Trophoblast cell (in vitro differentiated cells and primary cell): Measurements from ENCODE around the gene PPP1R13B.

Experiments used
- DNase-seq, 2 donors: peaks; one replicate each; pipeline ENCODE4 v3.0.0-alpha.2; 2016
- H2AFZ ChIP-seq: 2 replicates; pipeline ENCODE4 v1.6.1; 2013; ENCODE audit warnings: low read length, moderate library complexity, mild to moderate bottlenecking; ENCODE audit not compliant: insufficient read depth, poor library complexity
- H2AK5ac ChIP-seq: 2 replicates; pipeline ENCODE4 v1.6.1; 2013; ENCODE audit warnings: mild to moderate bottlenecking, low read length
- H2BK120ac ChIP-seq: 2 replicates; pipeline ENCODE4 v1.6.1; 2013; ENCODE audit warnings: low read length, mild to moderate bottlenecking, moderate library complexity; ENCODE audit not compliant: insufficient read depth, poor library complexity
- H2BK12ac ChIP-seq: 2 replicates; pipeline ENCODE4 v1.6.1; 2013; ENCODE audit warnings: mild to moderate bottlenecking, low read length, moderate library complexity
- H2BK5ac ChIP-seq: 2 replicates; pipeline ENCODE4 v1.6.1; 2013; ENCODE audit warnings: low read length, low read depth, moderate library complexity, mild to moderate bottlenecking; ENCODE audit not compliant: poor library complexity
- H3K14ac ChIP-seq: 2 replicates; pipeline ENCODE4 v1.6.1; 2013; ENCODE audit warnings: mild to moderate bottlenecking, low read length
- H3K18ac ChIP-seq: 2 replicates; pipeline ENCODE4 v1.6.1; 2013; ENCODE audit warnings: mild to moderate bottlenecking, low read length
- H3K23ac ChIP-seq: 2 replicates; pipeline ENCODE4 v1.6.1; 2013; ENCODE audit warnings: low read length
- H3K27ac ChIP-seq: 2 replicates; pipeline ENCODE4 v1.5.1; 2013; ENCODE audit warnings: low read depth, mild to moderate bottlenecking, inconsistent platforms, low read length, moderate library complexity
- H3K27me3 ChIP-seq: 2 replicates; pipeline ENCODE4 v1.6.1; 2013; ENCODE audit warnings: inconsistent platforms, mild to moderate bottlenecking, low read length, moderate library complexity; ENCODE audit not compliant: insufficient read depth
- H3K36me3 ChIP-seq, 2 experiments: 1 replicate in 1 of 2; 2 replicates in 1 of 2; pipeline ENCODE4 v1.6.1; 2013; ENCODE audit warnings: low read length in 2 of 2, mild to moderate bottlenecking in 2 of 2, moderate library complexity in 1 of 2; ENCODE audit not compliant: insufficient read depth in 2 of 2, control insufficient read depth in 1 of 2
- H3K4ac ChIP-seq: 2 replicates; pipeline ENCODE4 v1.6.1; 2013; ENCODE audit warnings: low read depth, mild to moderate bottlenecking, low read length, moderate library complexity
- H3K4me1 ChIP-seq, 2 experiments: 1 replicate in 1 of 2; 2 replicates in 1 of 2; pipeline ENCODE4 v1.6.1; 2013; ENCODE audit warnings: low read length in 2 of 2, mild to moderate bottlenecking in 2 of 2, moderate library complexity in 1 of 2; ENCODE audit not compliant: insufficient read depth in 2 of 2, control insufficient read depth in 1 of 2
- H3K4me2 ChIP-seq: 2 replicates; pipeline ENCODE4 v1.6.1; 2013; ENCODE audit warnings: inconsistent platforms, mild to moderate bottlenecking, low read length, moderate library complexity
- H3K4me3 ChIP-seq: 2 replicates; pipeline ENCODE4 v1.5.1; 2013; ENCODE audit warnings: mild to moderate bottlenecking, low read depth, low read length, inconsistent platforms
- H3K79me1 ChIP-seq: one replicate; pipeline ENCODE4 v1.6.1; 2013; ENCODE audit warnings: low read length
- H3K79me2 ChIP-seq: 2 replicates; pipeline ENCODE4 v1.6.1; 2013; ENCODE audit warnings: low read length, mild to moderate bottlenecking; ENCODE audit not compliant: control insufficient read depth, insufficient read depth, poor library complexity
- H3K9ac ChIP-seq: 2 replicates; pipeline ENCODE4 v1.6.1; 2013; ENCODE audit warnings: mild to moderate bottlenecking, low read length
- H3K9me3 ChIP-seq: 2 replicates; pipeline ENCODE4 v1.6.1; 2013; ENCODE audit warnings: low read depth, mild to moderate bottlenecking, control low read depth, inconsistent platforms, low read length; ENCODE audit not compliant: insufficient read depth
- H4K12ac ChIP-seq: 2 replicates; pipeline ENCODE4 v1.6.1; 2013; ENCODE audit warnings: low read depth, mild to moderate bottlenecking, low read length, moderate library complexity
- H4K8ac ChIP-seq: 2 replicates; pipeline ENCODE4 v1.6.1; 2013; ENCODE audit warnings: low read depth, mild to moderate bottlenecking, low read length, moderate library complexity
- H4K91ac ChIP-seq: one replicate; pipeline ENCODE4 v1.6.1; 2013; ENCODE audit warnings: low read depth, mild to moderate bottlenecking, low read length, moderate library complexity
- WGBS: extraction: QIAGEN DNeasy Blood & Tissue Kit; methylation state at CpG from one replicate; pipeline ENCODE4 v1.1.7; 2013; ENCODE audit warnings: missing lambda C conversion rate; ENCODE audit not compliant: insufficient read length, insufficient coverage; ENCODE audit errors: extremely low coverage; 5-methylcytosine and 5-hydroxymethylcytosine counted together

PPP1R13B gene

GRCh38 chr14:103739793-103740501, 107.4 kb downstream of the PPP1R13B start:
- WGBS: no CpG with 5 or more reads among the region's 30 CpGs
- no peak overlapping the region for H3K4ac ChIP-seq
- H3K9me3 ChIP-seq: peaks cover 1% of the 10 kb centered on the region
- no peak overlapping the region for H2AFZ ChIP-seq
- H3K4me2 ChIP-seq: no peak overlapping the region
- no peak overlapping the region for H2BK12ac ChIP-seq
- H3K9ac ChIP-seq: no peak overlapping the region
- no peak overlapping the region for H3K23ac ChIP-seq
- H3K18ac ChIP-seq: no peak overlapping the region
- peaks cover 24% of the 10 kb centered on the region in 2 experiments for H3K36me3 ChIP-seq
- no peak overlapping the region for H4K12ac ChIP-seq
- H3K79me2 ChIP-seq: peaks cover 3% of the 10 kb centered on the region
- H4K91ac ChIP-seq: no peak overlapping the region
- no peak overlapping the region for H3K14ac ChIP-seq
- H4K8ac ChIP-seq: no peak overlapping the region
- no peak for DNase-seq
- no peaks in the 10 kb centered on the region for H3K27me3 ChIP-seq
- no peak overlapping the region for H3K4me3 ChIP-seq
- H3K4me1 ChIP-seq: peaks cover 26 to 32% of the 10 kb centered on the region in 2 experiments
- H3K79me1 ChIP-seq: peaks cover 9% of the 10 kb centered on the region
- no peak overlapping the region for H2BK5ac ChIP-seq
- H2AK5ac ChIP-seq: no peak overlapping the region
- no peak overlapping the region for H3K27ac ChIP-seq
- H2BK120ac ChIP-seq: no peak overlapping the region

DNA sequence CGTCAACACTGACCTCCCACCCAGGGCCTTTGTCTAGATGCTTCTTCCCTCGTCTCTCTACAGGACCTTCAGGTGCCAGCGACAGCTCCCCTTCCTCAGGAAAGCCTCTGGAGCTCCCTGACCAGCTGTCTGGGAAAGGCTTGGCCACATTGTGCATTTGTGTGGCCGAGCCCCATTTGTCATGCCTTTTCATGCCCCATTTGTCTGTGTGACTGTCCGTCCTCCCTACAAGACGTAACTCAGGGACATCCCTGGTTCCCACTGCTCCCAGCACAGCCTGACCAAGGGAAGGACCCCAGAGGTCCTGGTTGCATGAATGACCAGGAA, 107.9 kb downstream of the PPP1R13B start:
- Histone ChIP-seq H3K27me3 (no peaks in the 10 kb centered on the region), H3K4me1 (peaks cover 32 to 36% of the 10 kb centered on the region in 2 experiments), H2BK5ac (no peak overlapping the region), H3K9ac (no peak overlapping the region), H3K36me3 (peaks cover 26% of the 10 kb centered on the region in 2 experiments), H3K79me2 (peaks cover 3% of the 10 kb centered on the region), H2BK12ac (no peak overlapping the region), H3K23ac (no peak overlapping the region), H3K14ac (no peak overlapping the region), H3K79me1 (peaks cover 9% of the 10 kb centered on the region), H3K4ac (no peak overlapping the region), H3K9me3 (peaks cover 1% of the 10 kb centered on the region), H2BK120ac (no peak overlapping the region), H4K8ac (no peak overlapping the region), H2AK5ac (no peak overlapping the region), H3K27ac (no peak overlapping the region), H2AFZ (no peak overlapping the region), H4K12ac (no peak overlapping the region), H3K18ac (no peak overlapping the region), H4K91ac (no peak overlapping the region), H3K4me2 (no peak overlapping the region), H3K4me3 (no peak overlapping the region)
- no peak for DNase-seq
- WGBS: no CpG with 5 or more reads among the region's 6 CpGs

DNA sequence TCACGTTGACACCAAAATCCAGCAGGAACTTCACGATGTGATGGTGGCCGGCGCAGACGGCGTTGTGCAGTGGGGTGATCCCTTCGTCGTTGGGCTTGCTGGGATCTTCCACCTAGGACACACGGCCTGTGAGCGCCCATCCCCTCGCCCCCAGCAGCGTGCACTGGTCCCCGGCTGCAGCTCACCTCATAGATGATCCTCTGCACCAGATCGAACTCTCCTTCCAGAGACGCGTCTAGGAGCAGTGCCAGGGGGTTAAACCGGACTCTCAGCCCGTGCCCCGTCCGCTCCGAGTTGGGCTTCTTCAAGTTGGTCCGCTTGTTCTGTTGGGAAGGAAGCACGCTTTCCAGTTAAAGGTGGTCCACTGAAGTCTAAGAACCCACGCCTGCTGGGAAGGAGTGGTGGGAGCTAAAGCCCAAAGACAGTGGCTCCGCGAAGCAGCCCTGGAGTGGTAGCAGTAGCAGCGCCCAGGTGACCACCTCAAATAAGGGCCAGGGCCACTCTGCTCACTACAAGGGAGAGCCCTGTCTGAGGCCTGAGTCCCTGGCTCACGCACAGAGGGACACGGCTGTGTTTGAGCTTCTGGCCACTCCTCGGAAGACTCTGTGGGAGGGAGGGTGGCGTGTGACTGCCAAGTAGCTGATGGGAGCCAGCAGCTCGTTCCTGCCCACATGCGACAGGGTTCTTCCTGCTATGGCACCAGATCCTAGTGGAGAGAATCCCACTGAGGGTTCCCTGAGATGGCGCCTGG, 108.5 kb downstream of the PPP1R13B start:
- no peak overlapping the region for H3K18ac ChIP-seq
- H3K23ac ChIP-seq: no peak overlapping the region
- no peak overlapping the region for H3K9ac ChIP-seq
- peaks cover 3% of the 10 kb centered on the region for H3K79me2 ChIP-seq
- H2BK12ac ChIP-seq: no peak overlapping the region
- H4K8ac ChIP-seq: no peak overlapping the region
- WGBS: no CpG with 5 or more reads among the region's 34 CpGs
- H2BK120ac ChIP-seq: no peak overlapping the region
- H3K9me3 ChIP-seq: peaks cover 1% of the 10 kb centered on the region
- H3K27ac ChIP-seq: no peak overlapping the region
- H3K4me2 ChIP-seq: no peak overlapping the region
- no peaks in the 10 kb centered on the region for H3K27me3 ChIP-seq
- H2BK5ac ChIP-seq: no peak overlapping the region
- H4K91ac ChIP-seq: no peak overlapping the region
- no peak overlapping the region for H3K14ac ChIP-seq
- H3K79me1 ChIP-seq: peaks cover 13% of the 10 kb centered on the region
- H3K4ac ChIP-seq: no peak overlapping the region
- no peak overlapping the region for H4K12ac ChIP-seq
- H3K4me1 ChIP-seq: peaks cover 34 to 41% of the 10 kb centered on the region in 2 experiments
- DNase-seq: no peak
- no peak overlapping the region for H3K4me3 ChIP-seq
- no peak overlapping the region for H2AK5ac ChIP-seq
- H2AFZ ChIP-seq: no peak overlapping the region
- H3K36me3 ChIP-seq: peaks cover 28% of the 10 kb centered on the region in 2 experiments

DNA sequence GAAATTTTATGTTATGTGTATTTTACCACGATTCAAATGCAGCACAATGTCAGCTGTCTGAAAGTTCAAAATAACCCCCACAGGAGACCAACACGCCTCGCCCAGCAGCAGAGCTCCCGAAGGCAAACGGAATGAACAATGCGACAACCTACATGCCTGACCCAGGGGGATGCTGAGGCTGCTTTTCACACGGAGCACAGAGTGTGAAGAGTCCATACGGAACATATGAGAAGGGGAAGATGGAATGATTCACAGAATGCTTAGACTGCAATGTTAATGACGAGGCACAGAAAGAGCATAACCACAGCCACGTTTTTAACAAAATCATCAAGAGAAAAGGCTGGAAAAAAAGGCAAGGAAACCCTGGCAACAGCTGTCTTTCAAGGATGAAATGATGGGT, 109.2 kb downstream of the PPP1R13B start:
- Histone ChIP-seq H3K4ac (no peak overlapping the region), H3K4me2 (no peak overlapping the region), H3K4me3 (no peak overlapping the region), H3K23ac (no peak overlapping the region), H3K18ac (no peak overlapping the region), H3K36me3 (peaks cover 28 to 31% of the 10 kb centered on the region in 2 experiments), H3K14ac (no peak overlapping the region), H3K27ac (no peak overlapping the region), H2BK5ac (no peak overlapping the region), H3K9me3 (peaks cover 1% of the 10 kb centered on the region), H3K9ac (no peak overlapping the region), H3K27me3 (no peaks in the 10 kb centered on the region), H2BK120ac (no peak overlapping the region), H4K8ac (no peak overlapping the region), H4K12ac (no peak overlapping the region), H2AK5ac (no peak overlapping the region), H3K79me1 (peaks cover 13% of the 10 kb centered on the region), H3K4me1 (peaks cover 37 to 45% of the 10 kb centered on the region in 2 experiments), H2BK12ac (no peak overlapping the region), H4K91ac (no peak overlapping the region), H3K79me2 (peaks cover 3% of the 10 kb centered on the region), H2AFZ (no peak overlapping the region)
- no peak for DNase-seq
- WGBS: no CpG with 5 or more reads among the region's 10 CpGs
